IMR-90 (cell line): ENCODE data around the gene EMP1. TPM values are rescaled to one million over a fixed set of nuclear protein-coding genes. Genes with fewer than 3 reads are reported as not detected.

Experiments
- ATAC-seq: fragments of 200-7000 bp; cut with Tn5 transposase; 2 replicates; pipeline ENCODE4 v1.9.1; 2020; ENCODE audit warnings: low read depth, mild to moderate bottlenecking, moderate library complexity
- BruUV-seq: library from RNA; stranded (reverse); fragments of 400-500 nt; replicated peaks from 2 replicates; lab custom pipeline; 2021; lab: Mats Ljungman, UMichigan
- CTCF ChIA-PET: fragments of 300-600 bp; formaldehyde crosslinking; extraction: SDS; loops from one replicate; lab custom pipeline; 2021; ENCODE audit warnings: antibody characterized with exemption; lab: Yijun Ruan, JAX
- POLR2A ChIA-PET: fragments of 300-600 bp; sonication (Branson Sonifier 250); formaldehyde crosslinking; loops from one replicate; lab custom pipeline; 2022; ENCODE audit warnings: antibody characterized with exemption; ENCODE audit not compliant: unreplicated experiment; lab: Charles Lee
- DNase-seq: peaks from one replicate; pipeline ENCODE4 v3.0.0; 2013
- H2AFZ ChIP-seq: replicated peaks from 2 replicates; pipeline ENCODE3; 2013; ENCODE audit warnings: low read length, mild to moderate bottlenecking; ENCODE audit not compliant: poor library complexity
- H2AK5ac ChIP-seq: 2 replicates; pipeline ENCODE4 v1.6.1; 2013; ENCODE audit warnings: low read depth, low read length, inconsistent platforms
- H2AK9ac ChIP-seq: replicated peaks from 2 replicates; pipeline ENCODE3; 2013; ENCODE audit warnings: mild to moderate bottlenecking, low read depth, low read length, moderate library complexity; ENCODE audit not compliant: poor library complexity
- H2BK120ac ChIP-seq: 2 replicates; pipeline ENCODE4 v1.6.1; 2013; ENCODE audit warnings: low read depth, low read length, inconsistent platforms
- H2BK15ac ChIP-seq: 3 replicates; pipeline ENCODE4 v1.6.1; 2013; ENCODE audit warnings: low read depth, low read length, inconsistent platforms
- H2BK20ac ChIP-seq: 2 replicates; pipeline ENCODE4 v1.6.1; 2013; ENCODE audit warnings: low read depth, mild to moderate bottlenecking, inconsistent platforms, low read length, moderate library complexity
- H2BK5ac ChIP-seq: 2 replicates; pipeline ENCODE4 v1.6.1; 2013; ENCODE audit warnings: mild to moderate bottlenecking, low read depth, low read length, inconsistent platforms; ENCODE audit not compliant: poor library complexity, severe bottlenecking
- H3K14ac ChIP-seq: replicated peaks from 2 replicates; pipeline ENCODE4 v1.6.1; 2013; ENCODE audit warnings: low read depth, low read length, inconsistent platforms
- H3K18ac ChIP-seq: 2 replicates; pipeline ENCODE4 v1.6.1; 2013; ENCODE audit warnings: low read depth, low read length, control low read depth
- H3K23ac ChIP-seq: 2 replicates; pipeline ENCODE4 v1.6.1; 2013; ENCODE audit warnings: low read depth, low read length, inconsistent platforms
- H3K27ac ChIP-seq: 2 replicates; pipeline ENCODE4 v1.5.1; 2013; ENCODE audit warnings: mild to moderate bottlenecking, control low read depth, low read length; ENCODE audit not compliant: insufficient read depth
- H3K27me3 ChIP-seq: 2 replicates; pipeline ENCODE4 v1.6.1; 2013; ENCODE audit warnings: low read length; ENCODE audit not compliant: control insufficient read depth, insufficient read depth
- H3K36me3 ChIP-seq: 2 replicates; pipeline ENCODE4 v1.6.1; 2013; ENCODE audit warnings: low read length, mixed read lengths; ENCODE audit not compliant: control insufficient read depth, insufficient read depth
- H3K4ac ChIP-seq: 2 replicates; pipeline ENCODE4 v1.6.1; 2013; ENCODE audit warnings: low read depth, low read length, inconsistent platforms
- H3K4me1 ChIP-seq: 2 replicates; pipeline ENCODE4 v1.6.1; 2013; ENCODE audit warnings: low read length, mixed read lengths; ENCODE audit not compliant: control insufficient read depth, insufficient read depth
- H3K4me2 ChIP-seq: 2 replicates; pipeline ENCODE4 v1.6.1; 2013; ENCODE audit warnings: low read depth, mild to moderate bottlenecking, control low read depth, low read length, moderate library complexity
- H3K4me3 ChIP-seq: 2 replicates; pipeline ENCODE4 v1.5.1; 2013; ENCODE audit warnings: low read depth, mild to moderate bottlenecking, control low read depth, low read length, moderate library complexity; ENCODE audit not compliant: insufficient read depth
- H3K56ac ChIP-seq: 2 replicates; pipeline ENCODE4 v1.6.1; 2013; ENCODE audit warnings: low read length, inconsistent platforms; ENCODE audit not compliant: insufficient read depth; ENCODE audit errors: extremely low read depth
- H3K79me1 ChIP-seq, 2 experiments: 2 replicates each; pipeline ENCODE4 v1.6.1; 2013; ENCODE audit warnings: low read length in 2 of 2, inconsistent platforms in 1 of 2, low read depth in 1 of 2
- H3K9ac ChIP-seq: 2 replicates; pipeline ENCODE4 v1.6.1; 2013; ENCODE audit warnings: low read depth, low read length, control low read depth
- H3K9me1 ChIP-seq: 2 replicates; pipeline ENCODE4 v1.6.1; 2013; ENCODE audit warnings: low read length, inconsistent platforms; ENCODE audit not compliant: insufficient read depth
- H3K9me3 ChIP-seq: 2 replicates; pipeline ENCODE4 v1.6.1; 2013; ENCODE audit warnings: low read length; ENCODE audit not compliant: control insufficient read depth, insufficient read depth
- H4K20me1 ChIP-seq: 2 replicates; pipeline ENCODE4 v1.6.1; 2013; ENCODE audit warnings: low read length, inconsistent platforms; ENCODE audit not compliant: insufficient read depth
- H4K5ac ChIP-seq: 2 replicates; pipeline ENCODE4 v1.6.1; 2013; ENCODE audit warnings: mild to moderate bottlenecking, low read depth, low read length, control low read depth
- H4K8ac ChIP-seq, 2 experiments: 2 replicates each; pipeline ENCODE4 v1.6.1; 2013; ENCODE audit warnings: low read depth in 2 of 2, low read length in 2 of 2, control low read depth in 1 of 2, inconsistent platforms in 1 of 2
- H4K91ac ChIP-seq: 2 replicates; pipeline ENCODE4 v1.6.1; 2013; ENCODE audit warnings: low read depth, low read length, inconsistent platforms; ENCODE audit not compliant: insufficient read depth
- CEBPB ChIP-seq: IDR thresholded peaks from 2 replicates; pipeline ENCODE4 v1.6.1; 2012; ENCODE audit warnings: low read depth, low read length, improper control_type of control experiment
- CTCF ChIP-seq: conservative IDR thresholded peaks from 2 replicates; pipeline ENCODE4 v1.5.1; 2012; ENCODE audit warnings: mild to moderate bottlenecking, low read depth, low read length, improper control_type of control experiment
- ELK1 ChIP-seq: fragments of 150-350 bp; IDR thresholded peaks from 2 replicates; pipeline ENCODE4 v1.6.1; 2016; ENCODE audit warnings: low read depth, mild to moderate bottlenecking, low read length, moderate library complexity, borderline replicate concordance
- FOS ChIP-seq: fragments of 150-350 bp; IDR thresholded peaks from 2 replicates; pipeline ENCODE4 v1.6.1; 2016; ENCODE audit warnings: low read depth, low read length
- NFE2L2 ChIP-seq: fragments of 150-350 bp; IDR thresholded peaks from 2 replicates; pipeline ENCODE4 v1.6.1; 2016; ENCODE audit warnings: low read depth, mild to moderate bottlenecking, low read length
- RCOR1 ChIP-seq: IDR thresholded peaks from 2 replicates; pipeline ENCODE4 v1.6.1; 2012; ENCODE audit warnings: mild to moderate bottlenecking, low read length, improper control_type of control experiment; ENCODE audit not compliant: insufficient replicate concordance
- RFX5 ChIP-seq: IDR thresholded peaks from 2 replicates; pipeline ENCODE4 v1.8.0; 2012; ENCODE audit warnings: low read depth, mild to moderate bottlenecking, low read length, moderate library complexity
- WGBS, 2 experiments: methylation state at CpG; one replicate each; pipeline versions ENCODE4 v1.1.5 to v1.1.7; 2013; ENCODE audit warnings: missing lambda C conversion rate in 2 of 2; ENCODE audit not compliant: insufficient read length in 1 of 2; ENCODE audit errors: extremely low coverage in 2 of 2; 5-methylcytosine and 5-hydroxymethylcytosine counted together
- dilution Hi-C: fragments of 300-500 bp; cut with HindIII; formaldehyde crosslinking; loops from one replicate; pipeline ENCODE4 v1.14.3; 2018; ENCODE audit warnings: low sequenced_read_pairs; ENCODE audit not compliant: unreplicated experiment
- in situ Hi-C: fragments of 300-500 bp; cut with MboI; formaldehyde crosslinking; loops from 3 replicates; pipeline ENCODE4 v1.14.3; 2019; ENCODE audit warnings: low sequenced_read_pairs, inconsistent platforms, mixed read lengths
- intact Hi-C: fragments of 100-400 bp; cut with micrococcal nuclease; formaldehyde crosslinking; loops from 2 replicates; pipeline ENCODE4 v1.10.0; 2022
- polyA plus RNA-seq, 3 experiments: library from polyadenylated mRNA; depleted of rRNA; stranded (reverse); fragments of >200 nt; gene quantifications; 2 replicates each; pipeline ENCODE4 v1.2.3, GENCODE V29; 2012; ENCODE audit warnings: low replicate concordance in 1 of 3
- total RNA-seq: library from RNA; depleted of rRNA; stranded (reverse); fragments of >200 nt; gene quantifications from 2 replicates; pipeline ENCODE4 v1.2.3, GENCODE V29; 2012

Gene EMP1
- total and polyA plus RNA-seq, 2 of the 4 experiments (the other 2 are of a cell fraction) = 137 to 201 TPM

- Histone ChIP-seq H2AK5ac (peak overlapping the region; percentile 9; the same call in 1 of the 2 replicates), H2AK9ac (no peak overlapping the region), H3K4me1 (peaks cover 21% of the 10 kb centered on the region), H3K27me3 (no peaks in the 10 kb centered on the region), H2AFZ (no peak overlapping the region), H3K56ac (no peak overlapping the region), H4K8ac (peak overlapping the region in 1 of 2 experiments; percentile 44; a peak in 2 of 4 replicates), H4K91ac (peak overlapping the region; percentile 62), H3K18ac (peak overlapping the region; percentile 20; the same call in 1 of the 2 replicates), H3K79me1 (peaks cover 0 to 20% of the 10 kb centered on the region in 2 experiments; a peak in 2 of 4 replicates), H3K27ac (peak overlapping the region; percentile 10; the same call in 1 of the 2 replicates), H3K9ac (no peak overlapping the region), H3K9me1 (peaks cover 19% of the 10 kb centered on the region), H2BK15ac (peak overlapping the region; percentile 4; the same call in 1 of the 3 replicates), H2BK20ac (peak overlapping the region; percentile 87; the same call in 1 of the 2 replicates), H3K23ac (peak overlapping the region; percentile 64; the same call in 1 of the 2 replicates), H3K9me3 (peaks cover 5% of the 10 kb centered on the region), H2BK5ac (peak overlapping the region; percentile 56), H3K14ac (peak overlapping the region; percentile 65), H4K20me1 (no peaks in the 10 kb centered on the region), H2BK120ac (peak overlapping the region; percentile 86), H3K4ac (peak overlapping the region; percentile 76; the same call in 1 of the 2 replicates), H3K36me3 (peaks cover 13% of the 10 kb centered on the region), H4K5ac (peak overlapping the region; percentile 52; the same call in 1 of the 2 replicates), H3K4me3 (no peak overlapping the region), H3K4me2 (peak overlapping the region; percentile 20; the same call in 1 of the 2 replicates)
- no peak for TF ChIP-seq RCOR1
- no peak for TF ChIP-seq NFE2L2
- no peak for TF ChIP-seq FOS
- TF ChIP-seq RFX5 = no peak
- no peak for TF ChIP-seq ELK1
- no peak for TF ChIP-seq CTCF
- TF ChIP-seq CEBPB = 0 out of 2 replicates have a peak, but pooled peaks have one; percentile 10
- intact Hi-C loops (loop anchor here (5.0 kb wide), 2 partner anchors 419 to 434 kb away; partner anchors contain the start of gene APOLD1), in situ Hi-C loops (loop anchor here (10.0 kb wide), 1 partner anchor 216 kb away; the partner anchor contains the start of gene HEBP1), dilution Hi-C loops (no loop called here)
- ChIA-PET CTCF (interaction anchor here (0.6 to 1.3 kb wide), 3 partner anchors 8 to 197 kb away, joined by 3 to 7 read pairs (median 4); no protein-coding TSS in a partner anchor), POLR2A (no interaction called here)
- DNase-seq (no peak), ATAC-seq (peak; percentile 28)
- WGBS, 2 experiments = 0% methylated on average over 2 of the region's 3 CpGs; no CpG with 5 or more reads in 1 of the 2 experiments
- BruUV-seq = no TSS peak
These were observed 24.3 kb downstream of the EMP1 start for GRCh38 chr12:13220838-13221237.
